Smooth muscle cell of the brain vasculature (primary cell): ENCODE results near the gene OTOF.

Source experiments
- DNase-seq: peaks from one replicate; pipeline ENCODE4 v3.0.0-alpha.2; 2012; ENCODE audit warnings: low read depth, low spot score

OTOF gene

DNA sequence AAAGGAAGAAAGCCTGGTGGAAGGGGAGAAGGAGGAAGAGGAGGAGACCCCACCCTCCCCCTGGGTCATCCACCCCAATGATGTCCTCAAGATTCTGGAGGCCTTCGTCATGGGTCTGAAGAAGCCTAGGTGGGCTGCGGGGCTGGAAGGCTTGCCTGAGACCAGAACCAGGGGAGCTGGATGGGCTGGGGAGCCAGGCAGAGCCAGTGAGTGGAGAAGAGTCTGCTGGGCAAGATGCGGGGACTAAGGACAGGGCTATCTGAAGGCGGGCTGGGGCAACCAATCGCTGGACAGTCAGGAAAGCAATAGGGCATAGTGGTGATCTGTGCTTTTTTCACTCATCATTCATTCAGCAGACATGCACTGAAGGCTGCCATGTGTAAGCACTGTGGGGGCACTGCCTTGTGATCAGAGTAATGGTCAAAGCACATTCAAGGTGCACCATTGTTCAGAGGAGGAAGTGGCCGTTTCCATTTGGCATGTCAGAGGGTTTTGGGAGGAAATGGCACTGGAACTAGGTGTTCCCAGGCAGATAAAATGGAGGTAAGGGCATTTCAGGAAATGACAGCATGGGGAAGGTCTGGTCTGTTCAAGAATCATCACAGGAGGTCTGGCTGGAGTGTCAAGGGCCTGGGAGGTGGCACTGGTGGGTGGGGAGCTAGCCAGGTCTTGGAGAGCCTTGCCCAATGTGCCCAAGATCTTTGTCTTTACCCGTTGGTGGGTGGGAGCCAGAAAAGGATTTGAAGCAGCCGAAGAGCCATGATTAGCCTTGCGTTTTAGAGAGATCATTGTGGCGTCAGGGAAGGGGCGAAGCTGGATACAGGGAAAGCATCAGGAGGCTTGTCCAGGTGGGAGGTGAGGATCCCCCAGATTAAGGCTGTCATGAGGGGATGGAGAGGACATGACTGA is 24.2 kb downstream of the OTOF start:
- DNase-seq = no peak

DNA sequence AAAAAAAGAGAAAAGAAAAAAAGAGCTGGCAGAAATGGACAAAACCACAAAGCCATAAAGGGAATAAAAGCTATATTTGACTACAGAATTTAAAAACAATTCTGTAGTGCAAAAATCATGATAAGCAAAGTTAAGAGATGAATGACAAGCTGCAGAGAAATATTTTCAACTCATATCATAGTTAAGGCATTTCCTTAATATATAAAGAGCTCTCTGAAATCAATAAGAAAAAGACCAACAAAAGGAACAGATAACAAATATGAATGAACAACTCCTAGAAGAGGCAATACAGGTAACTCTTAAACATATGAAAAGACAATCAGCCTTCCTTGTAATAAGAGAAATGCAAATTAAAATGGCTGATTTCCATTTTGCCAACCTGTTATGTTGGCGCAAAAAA is 26.2 kb downstream of the OTOF start:
- no peak for DNase-seq

DNA sequence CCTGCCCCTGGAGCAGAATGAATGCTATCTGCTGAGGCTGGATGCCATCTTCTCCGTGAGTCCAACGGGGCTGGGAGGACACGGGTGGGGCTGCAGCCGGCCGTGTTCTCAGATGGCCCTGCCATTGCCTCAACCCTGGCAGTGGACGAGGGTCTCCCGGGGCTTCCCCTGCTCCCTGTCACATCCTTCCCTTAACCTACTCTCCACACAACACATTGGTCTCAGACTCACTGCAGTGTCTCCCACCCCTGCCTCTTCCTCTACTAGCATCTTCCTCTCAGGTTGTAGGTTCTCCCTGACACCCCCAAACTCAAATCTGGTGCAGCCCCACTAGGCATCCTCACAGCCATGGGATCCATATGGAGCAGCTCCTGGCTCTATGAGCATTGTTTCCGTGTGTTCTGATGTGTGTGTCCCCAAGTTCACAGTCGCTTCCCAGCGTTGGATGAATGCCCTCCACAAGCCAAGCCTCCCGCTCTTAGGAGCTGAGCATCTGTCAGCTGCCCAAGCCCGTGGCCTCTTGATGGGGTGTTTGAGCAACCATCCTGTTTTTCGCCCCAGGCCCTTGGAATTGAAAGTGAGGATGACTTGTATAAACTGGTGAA is 27.8 kb downstream of the OTOF start:
- DNase-seq = no peak

DNA sequence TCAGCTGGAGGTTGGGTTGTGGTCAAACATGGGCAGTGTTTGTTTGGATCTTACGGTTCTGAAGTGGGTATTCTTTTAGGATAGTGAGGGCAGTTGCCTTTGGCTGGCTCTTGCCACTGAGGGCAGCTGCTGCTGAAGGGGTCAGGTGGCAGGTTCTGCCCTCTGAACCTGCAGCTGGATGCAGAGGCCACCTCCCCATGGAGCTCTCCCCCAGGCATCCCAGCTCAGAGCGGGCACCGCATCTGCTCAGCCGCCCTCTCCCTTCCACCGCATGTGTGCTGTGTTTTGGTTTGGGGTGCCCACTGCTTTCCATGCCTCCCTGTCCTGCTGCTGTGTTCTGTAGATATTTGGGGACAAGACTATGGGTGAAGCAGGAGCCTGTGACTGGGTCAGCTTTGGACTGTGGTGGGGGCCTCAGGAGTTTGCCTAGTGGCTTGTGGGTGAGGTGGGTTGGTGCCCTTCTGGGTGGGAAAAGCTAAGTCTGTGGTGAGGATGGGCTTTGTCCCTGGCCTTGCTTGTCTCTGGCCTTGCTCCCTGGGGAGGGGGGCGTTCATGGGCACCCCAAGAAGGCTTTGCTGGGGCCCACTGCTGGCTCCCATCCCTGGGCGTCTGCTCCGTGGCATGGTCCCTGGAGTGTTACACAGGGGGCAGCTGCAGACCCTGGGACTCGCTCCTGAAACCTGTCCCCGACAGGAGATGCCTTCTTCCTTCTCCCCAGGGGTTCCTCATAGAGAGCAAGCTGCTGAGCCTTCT is 28.5 kb downstream of the OTOF start:
- DNase-seq = no peak

DNA sequence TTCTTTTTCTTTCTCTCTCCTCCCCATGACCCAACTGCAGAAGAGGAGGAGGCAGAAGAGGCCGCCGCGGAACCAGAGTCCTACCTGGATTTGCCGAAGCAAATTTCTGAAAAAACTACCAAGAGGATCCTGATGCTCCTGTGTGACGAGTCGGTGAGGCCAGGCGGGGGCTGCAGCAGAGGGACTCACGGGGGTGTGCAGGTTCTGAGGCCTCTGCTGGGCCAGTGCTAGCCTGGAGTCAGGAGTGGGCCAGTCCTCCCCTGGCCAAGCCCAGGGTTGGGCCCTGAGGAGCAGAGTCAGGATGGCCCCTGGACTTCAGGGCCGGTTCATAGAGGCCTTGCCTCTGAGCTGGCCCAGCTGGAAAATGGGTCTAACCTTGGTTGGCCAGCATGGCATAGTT is 29.3 kb downstream of the OTOF start:
- no peak for DNase-seq

DNA sequence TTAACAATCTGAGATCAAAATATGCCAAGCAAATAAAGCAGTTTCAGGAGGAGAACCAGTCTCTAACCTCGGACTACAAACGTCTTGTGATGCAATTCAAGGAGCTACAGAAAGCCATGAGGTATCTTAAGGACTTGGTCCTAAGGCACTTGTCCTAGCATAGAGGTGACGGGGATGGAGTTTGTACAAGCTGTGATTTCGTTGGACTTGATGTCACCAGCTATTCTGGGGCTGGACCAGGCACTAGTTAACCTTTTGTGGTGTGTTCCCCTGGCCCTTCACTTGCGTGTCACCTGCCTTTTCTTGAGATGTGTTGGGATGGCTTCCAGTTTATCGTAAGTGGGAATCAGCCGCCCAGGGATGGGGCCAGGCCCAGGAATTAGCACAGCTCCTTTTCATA is 33.7 kb downstream of the OTOF start:
- no peak for DNase-seq

DNA sequence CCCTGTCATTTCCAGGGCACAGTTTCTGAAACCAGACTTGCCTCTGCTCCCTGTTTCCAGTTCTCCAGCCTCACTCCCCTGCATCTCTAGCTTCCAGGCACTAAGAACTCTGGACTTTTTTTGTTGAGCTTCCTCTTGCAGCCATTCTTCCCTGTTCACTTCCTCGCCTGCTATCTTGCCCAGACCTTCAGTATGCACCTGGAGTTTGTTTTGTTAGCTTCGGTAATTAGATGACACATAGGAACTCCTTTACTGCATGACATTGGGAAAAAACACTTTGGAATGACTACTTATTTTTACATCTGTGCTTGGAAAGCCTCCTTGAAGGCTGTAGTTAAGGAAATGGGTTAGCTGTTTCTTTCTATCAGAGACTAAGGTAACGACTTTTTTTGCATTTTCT is 35.2 kb downstream of the OTOF start:
- no peak for DNase-seq

DNA sequence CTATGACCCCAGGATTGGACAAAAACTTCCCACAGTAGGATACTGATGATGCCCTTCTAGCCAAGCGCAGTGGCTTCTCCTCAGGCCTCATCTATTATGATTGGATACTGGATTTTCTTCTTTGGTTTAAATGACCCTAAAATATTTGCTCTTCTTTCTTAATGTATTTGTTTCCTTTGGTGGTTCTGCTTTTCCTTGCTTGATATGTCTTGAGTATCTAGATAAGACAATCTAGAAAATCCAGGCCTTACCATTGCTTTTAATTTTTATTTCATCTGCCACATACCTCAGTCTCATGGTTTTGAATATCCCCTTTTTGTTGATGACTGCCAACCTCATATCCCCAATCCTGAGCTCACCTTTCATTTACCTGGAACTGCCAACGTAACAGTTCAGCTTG is 35.6 kb downstream of the OTOF start:
- DNase-seq = no peak

DNA sequence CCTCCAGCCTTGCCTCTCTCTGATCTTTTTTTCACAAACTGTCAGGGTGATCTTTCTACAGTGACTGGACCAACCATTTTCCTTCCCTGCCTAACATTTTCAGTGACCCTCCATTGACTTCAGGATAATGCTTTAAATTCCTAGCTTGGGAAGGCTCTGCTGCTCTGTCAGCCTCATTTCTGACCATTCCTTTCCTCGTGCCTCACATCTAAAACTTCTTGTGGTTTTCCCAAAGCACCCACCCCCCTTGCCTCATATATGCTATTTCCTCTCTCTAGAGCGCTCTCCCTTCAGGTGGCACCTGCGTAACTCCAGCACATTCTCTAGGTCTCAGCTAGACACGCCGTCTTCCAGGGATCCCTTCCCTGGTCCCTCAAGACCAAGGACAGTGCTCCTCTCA is 39.0 kb downstream of the OTOF start:
- DNase-seq = no peak

DNA sequence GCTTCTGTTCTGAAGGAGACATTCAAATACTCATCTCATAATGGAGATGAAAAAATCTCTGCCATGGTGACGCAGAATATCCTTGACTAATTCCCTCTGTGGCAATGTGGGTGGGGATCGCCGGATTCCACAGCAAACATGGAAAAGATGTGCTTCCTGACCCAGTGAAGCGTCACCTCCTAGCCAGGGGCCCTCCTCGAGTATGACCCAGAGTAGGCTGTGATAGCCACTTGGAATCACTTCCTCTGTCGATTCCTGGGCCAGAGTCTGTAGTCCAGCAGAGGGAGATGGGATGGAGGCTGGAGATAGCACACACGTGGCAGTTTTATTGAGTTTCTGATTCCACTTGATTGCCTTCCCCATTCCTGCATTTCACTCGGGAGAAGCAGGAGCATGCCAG is 39.4 kb downstream of the OTOF start:
- DNase-seq = no peak

DNA sequence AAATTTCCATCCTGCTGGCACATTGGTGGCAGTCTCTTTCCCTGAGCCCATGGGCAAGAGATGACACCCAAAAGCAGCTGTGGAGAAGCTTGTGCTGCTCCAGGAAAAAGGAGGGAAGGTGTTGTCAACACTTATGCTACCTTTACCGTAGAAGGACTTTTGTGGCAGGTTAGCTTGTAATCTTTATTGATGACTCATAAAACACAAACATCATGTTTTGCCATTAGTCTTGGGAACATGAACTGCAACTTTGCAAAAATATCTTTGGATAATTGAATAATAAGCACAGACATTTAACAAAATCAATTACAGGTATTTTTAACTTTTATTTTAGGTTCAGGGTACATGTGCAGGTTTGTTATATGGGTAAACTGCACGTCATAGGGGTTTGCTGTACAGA is 42.8 kb downstream of the OTOF start:
- DNase-seq = no peak

DNA sequence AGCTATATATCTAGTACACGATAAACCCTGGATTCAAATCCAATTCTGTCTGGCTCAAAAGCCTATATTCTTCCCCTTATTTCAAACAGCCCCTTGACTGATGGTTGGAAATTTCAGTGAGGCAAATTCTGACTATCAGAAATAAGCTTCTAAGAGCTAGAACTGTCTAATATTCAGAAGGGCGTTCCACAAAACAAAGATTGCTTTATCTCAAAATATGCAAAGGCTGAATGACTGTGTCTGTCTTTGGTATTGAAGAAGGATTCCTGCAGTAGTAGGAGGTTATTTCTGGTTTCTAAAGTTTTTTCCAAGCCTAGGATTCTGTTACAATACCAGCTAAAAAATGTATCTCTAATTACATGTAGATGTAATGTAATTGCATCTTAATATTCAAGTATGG is 45.1 kb downstream of the OTOF start:
- no peak for DNase-seq

DNA sequence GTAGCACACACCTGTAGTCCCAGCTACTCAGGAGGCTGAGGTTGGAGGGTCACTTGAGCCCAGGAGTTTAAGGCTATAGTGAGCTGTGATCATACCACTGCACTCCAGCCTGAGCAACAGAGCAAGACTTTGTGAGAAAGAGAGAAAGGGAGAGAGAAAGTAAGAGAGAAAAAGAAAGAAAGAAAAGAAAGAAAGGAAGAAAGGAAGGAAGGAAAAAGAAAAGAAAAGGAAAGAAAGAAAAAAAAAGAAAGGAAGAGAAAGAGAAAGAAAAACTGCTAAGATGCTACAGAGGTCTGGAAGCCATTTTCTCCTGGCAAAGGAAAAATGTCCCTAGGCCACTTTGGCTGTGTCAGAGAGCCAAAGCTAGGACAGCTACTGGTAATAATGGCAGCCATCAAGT is 45.6 kb downstream of the OTOF start:
- no peak for DNase-seq

DNA sequence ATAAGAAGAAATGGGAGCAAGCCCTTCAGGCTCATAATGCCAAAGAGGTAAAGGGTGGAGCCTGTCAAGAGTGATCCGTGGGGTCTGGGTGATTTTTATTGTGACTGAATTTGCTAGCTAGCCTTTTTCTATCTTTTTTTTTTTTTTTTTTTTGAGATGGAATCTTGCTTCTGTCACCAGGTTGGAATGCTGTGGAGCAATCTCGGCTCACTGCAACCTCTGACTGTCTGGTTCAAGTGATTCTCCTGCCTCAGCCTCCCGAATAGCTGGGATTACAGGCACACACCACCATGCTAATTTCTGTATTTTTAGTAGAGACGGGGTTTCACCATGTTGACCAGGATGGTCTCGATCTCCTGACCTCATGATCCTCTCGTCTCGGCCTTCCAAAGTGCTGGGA is 47.1 kb downstream of the OTOF start:
- no peak for DNase-seq

DNA sequence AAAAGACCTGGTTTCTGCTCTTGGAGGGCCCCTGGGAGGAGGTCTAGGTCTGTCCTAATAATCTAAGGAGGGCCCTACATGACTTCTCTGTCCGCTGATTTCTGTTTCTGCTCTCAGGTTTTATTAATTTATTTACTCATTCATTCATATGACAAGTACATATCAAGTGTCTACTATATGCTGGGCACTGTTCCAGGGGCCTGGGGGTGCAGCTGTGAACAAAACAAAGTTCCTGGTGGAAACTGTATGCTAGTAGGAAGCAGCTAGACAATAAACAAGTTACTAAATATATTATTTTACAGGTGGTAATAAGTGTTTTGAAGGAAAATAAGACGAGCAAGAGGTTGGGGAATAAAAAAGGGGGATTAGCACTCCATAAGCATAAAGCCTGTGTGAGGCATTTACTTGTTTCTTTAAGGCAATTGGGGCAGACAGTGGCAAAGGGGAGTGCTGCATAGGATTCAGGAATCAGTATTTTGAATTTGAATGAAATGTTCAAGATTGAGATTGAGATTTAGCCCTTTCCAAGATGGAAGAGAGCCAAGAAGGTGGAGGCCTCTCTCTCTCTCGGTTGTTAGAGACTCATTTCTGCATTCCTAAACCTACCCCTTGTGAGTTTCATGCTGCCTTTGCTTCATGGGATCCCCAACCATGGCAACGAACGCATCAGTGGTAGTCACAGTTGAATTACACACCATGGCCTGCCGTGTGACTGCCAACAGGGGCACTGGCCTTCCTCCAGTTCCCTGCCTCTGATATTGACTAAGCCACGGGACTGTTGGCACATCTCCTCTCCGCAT is 47.9 kb downstream of the OTOF start:
- DNase-seq = no peak

DNA sequence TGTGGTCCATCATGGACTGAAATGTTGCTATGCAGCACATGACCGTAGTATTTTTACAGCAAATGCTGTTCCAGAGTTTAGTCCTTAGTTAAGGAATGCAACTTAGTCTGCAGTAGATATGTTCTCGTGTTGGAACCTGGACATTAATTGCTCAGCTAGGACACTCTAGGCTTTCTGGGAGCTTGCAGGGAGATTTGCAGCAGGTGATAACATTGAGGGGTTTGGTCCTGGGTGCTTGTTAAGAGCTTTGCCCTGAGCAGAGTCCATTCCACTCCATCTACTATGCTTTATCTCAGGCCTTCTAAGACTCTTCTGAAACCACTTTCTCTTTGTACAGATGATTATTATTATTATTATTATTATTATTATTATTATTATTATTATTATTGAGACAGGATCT is 49.1 kb downstream of the OTOF start:
- no peak for DNase-seq

DNA sequence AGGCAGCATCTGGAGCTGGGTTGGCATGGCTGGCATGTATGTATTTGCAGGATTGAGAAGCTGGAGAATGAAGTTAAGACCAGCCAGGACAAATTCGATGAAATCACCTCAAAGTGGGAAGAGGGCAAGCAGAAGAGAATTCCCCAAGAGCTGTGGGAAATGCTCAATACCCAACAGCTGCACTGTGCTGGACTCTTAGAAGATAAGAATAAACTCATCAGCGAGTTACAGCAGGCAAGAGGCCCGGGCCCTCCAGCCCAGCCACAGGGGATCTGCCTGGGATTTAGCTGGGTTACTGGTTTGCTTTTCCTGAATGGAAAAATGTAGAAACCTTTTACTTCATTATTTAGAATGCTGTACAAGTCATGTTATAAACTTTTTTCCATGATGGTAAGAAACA is 53.7 kb downstream of the OTOF start:
- no peak for DNase-seq

DNA sequence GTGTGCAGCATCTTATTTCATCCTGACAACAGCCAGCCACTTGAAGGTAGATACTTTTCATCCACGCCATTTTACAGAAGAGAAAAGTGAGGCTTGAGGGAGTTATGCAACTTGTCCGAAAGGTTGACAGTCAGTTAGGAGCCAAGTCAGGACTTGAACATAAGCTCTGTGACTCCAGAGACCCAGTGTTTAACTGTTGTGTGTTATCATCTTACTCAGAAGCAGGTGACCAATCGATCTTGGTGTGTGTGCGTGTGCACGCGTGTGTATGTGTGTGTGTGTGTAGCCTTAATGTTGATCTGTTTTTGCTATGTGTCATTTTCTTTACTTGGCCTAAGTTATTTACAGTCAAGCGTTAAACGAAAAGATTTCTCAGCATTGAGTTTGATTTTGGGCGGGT is 54.2 kb downstream of the OTOF start:
- DNase-seq = no peak

DNA sequence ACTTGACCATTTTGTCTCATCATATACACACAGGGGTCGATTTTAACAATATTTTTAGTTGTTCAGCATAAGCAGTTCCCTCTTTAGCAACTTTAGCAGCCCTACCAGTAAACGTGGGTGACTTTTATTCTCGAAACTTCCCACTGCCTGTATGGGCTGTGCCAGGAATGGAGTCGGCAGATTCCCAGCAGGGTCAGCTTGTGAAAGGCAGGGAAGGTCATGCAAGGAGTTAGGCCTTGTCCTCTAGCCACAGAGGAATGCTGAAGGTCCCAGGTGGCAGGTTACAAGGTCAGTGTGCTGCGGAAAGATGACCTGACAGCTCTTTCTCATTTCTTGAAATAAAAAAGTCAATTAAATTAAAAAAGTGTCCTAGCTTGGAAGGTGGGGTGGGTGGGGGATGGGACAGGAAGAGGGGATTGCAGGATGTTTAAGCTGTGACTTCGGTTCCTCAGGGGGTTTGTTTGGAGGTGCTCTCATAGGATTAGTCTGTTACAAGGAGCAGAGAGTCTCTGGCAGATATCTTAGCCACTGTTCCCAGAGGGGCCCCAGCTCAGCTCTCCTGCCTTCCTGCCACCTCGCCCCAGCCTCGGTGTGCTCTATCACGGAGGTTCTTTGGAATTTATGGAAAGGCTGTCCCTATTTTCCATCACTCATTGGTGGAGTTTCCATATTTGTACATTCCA is 54.8 kb downstream of the OTOF start:
- no peak for DNase-seq

DNA sequence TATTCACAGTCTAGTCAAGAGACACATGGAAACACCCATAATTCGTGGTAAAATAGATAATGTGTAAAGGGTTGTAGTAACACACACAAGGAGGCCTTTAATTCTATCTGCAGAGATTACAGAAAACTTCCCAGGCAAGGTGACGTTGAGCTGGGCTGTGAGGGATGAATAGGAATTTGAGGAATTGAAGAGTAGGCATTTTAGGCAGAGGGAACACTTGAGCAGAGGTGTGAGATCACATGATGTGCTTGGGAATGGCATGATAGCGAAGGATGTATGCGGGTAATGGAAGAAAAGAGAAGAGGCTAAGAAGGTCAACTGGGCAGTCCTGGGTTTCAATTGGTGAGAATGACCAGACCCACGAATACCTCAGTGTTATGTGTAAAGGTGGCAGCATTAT is 56.0 kb downstream of the OTOF start:
- no peak for DNase-seq

DNA sequence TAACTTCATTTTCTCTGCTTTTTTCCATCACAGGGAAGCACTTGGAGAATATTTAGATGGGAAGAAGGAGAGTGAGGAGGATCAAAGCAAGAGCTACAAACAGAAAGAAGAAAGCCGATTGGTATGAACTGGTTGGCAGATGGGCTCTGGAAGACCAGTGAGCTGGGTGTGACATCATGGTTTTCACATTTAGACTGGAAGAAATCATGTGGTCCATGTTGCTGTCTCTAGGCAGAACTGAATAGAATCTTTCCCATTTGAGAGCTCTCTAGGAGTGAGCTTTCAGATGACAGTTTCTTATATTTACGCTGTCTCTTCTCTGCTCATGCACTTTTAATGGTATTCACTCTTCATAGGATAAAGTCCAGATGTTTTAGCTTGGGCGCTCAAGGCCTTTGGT is 63.6 kb downstream of the OTOF start:
- no peak for DNase-seq
